ENCODE data around the gene CRNN.

- TF ChIP-seq CTCF (IDR thresholded peaks at IDR 0.05 in 4 of 5, conservative IDR thresholded peaks at IDR 0.05 in 1 of 5) (no peak), POLR2A (IDR thresholded peaks at IDR 0.05) (no peak)
These were observed 34.0 kb upstream of the CRNN start for GRCh38 chr1:152448095-152448494.
